WTC11 (cell line): ENCODE measurements around the gene LAMTOR1. TPM values are rescaled to one million over a fixed set of nuclear protein-coding genes. Genes with fewer than 3 reads are reported as not detected.

Source experiments
- AR ChIP-seq: fragments of 250-450 bp; sonication (Bioruptor Pico); IDR thresholded peaks from 2 replicates; pipeline ENCODE4 v1.9.0; 2021; ENCODE audit warnings: mild to moderate bottlenecking
- EMX1 ChIP-seq: fragments of 250-450 bp; sonication (Bioruptor Pico); IDR thresholded peaks from 2 replicates; pipeline ENCODE4 v1.8.0; 2021; ENCODE audit warnings: mild to moderate bottlenecking
- FOXJ3 ChIP-seq: sonication (generic); formaldehyde crosslinking; IDR thresholded peaks from 2 replicates; pipeline ENCODE4 v1.9.0; 2021; ENCODE audit warnings: missing genetic modification reagents, mild to moderate bottlenecking, borderline replicate concordance
- FOXP1 ChIP-seq: sonication (generic); formaldehyde crosslinking; IDR thresholded peaks from 2 replicates; pipeline ENCODE4 v1.8.0; 2022; ENCODE audit warnings: missing genetic modification reagents, mild to moderate bottlenecking, moderate library complexity, borderline replicate concordance
- FOXP4 ChIP-seq: sonication (generic); formaldehyde crosslinking; IDR thresholded peaks from 2 replicates; pipeline ENCODE4 v1.8.0; 2022; ENCODE audit warnings: mild to moderate bottlenecking, missing genetic modification reagents
- TEAD1 ChIP-seq: sonication (generic); formaldehyde crosslinking; IDR thresholded peaks from 2 replicates; pipeline ENCODE4 v1.8.0; 2022; ENCODE audit warnings: mild to moderate bottlenecking, missing genetic modification reagents
- TP53 ChIP-seq: sonication (generic); formaldehyde crosslinking; IDR thresholded peaks from 2 replicates; pipeline ENCODE4 v1.8.1; 2023; ENCODE audit warnings: mild to moderate bottlenecking, missing genetic modification reagents
- ZMAT4 ChIP-seq: fragments of 250-450 bp; sonication (Bioruptor Pico); IDR thresholded peaks from 2 replicates; pipeline ENCODE4 v1.9.0; 2021; ENCODE audit warnings: mild to moderate bottlenecking
- ZNF263 ChIP-seq: sonication (generic); formaldehyde crosslinking; IDR thresholded peaks from 2 replicates; pipeline ENCODE4 v1.8.1; 2022; ENCODE audit warnings: low read depth, mild to moderate bottlenecking, moderate library complexity, missing genetic modification reagents
- ZNF396 ChIP-seq: fragments of 250-450 bp; sonication (Bioruptor Pico); IDR thresholded peaks from 2 replicates; pipeline ENCODE4 v1.8.0; 2021; ENCODE audit warnings: mild to moderate bottlenecking, moderate library complexity, borderline replicate concordance
- ZNF423 ChIP-seq: fragments of 250-450 bp; sonication (Bioruptor Pico); IDR thresholded peaks from 2 replicates; pipeline ENCODE4 v2.1.2; 2022; ENCODE audit warnings: mild to moderate bottlenecking, moderate library complexity
- total RNA-seq: library from RNA; stranded (reverse); gene quantifications from 3 replicates; pipeline ENCODE4 v1.2.3, GENCODE V29; 2021
- TF ChIP-seq, protein P1 (sequence below): sonication (generic); formaldehyde crosslinking; IDR thresholded peaks from 2 replicates; pipeline ENCODE4 v1.8.1; 2023; ENCODE audit warnings: mild to moderate bottlenecking, missing genetic modification reagents, moderate library complexity
- TF ChIP-seq, protein P2 (sequence below): sonication (generic); formaldehyde crosslinking; IDR thresholded peaks from 2 replicates; pipeline ENCODE4 v1.8.0; 2023; ENCODE audit warnings: missing genetic modification reagents, mild to moderate bottlenecking, borderline replicate concordance
- TF ChIP-seq, protein P3 (sequence below): fragments of 250-450 bp; sonication (Bioruptor Pico); IDR thresholded peaks from 2 replicates; pipeline ENCODE4 v1.8.0; 2021; ENCODE audit warnings: mild to moderate bottlenecking
- TF ChIP-seq, protein P4 (sequence below): sonication (generic); formaldehyde crosslinking; IDR thresholded peaks from 2 replicates; pipeline ENCODE4 v1.8.1; 2023; ENCODE audit warnings: mild to moderate bottlenecking, missing genetic modification reagents, moderate library complexity
- TF ChIP-seq, protein P5 (sequence below): sonication (generic); formaldehyde crosslinking; IDR thresholded peaks from 2 replicates; pipeline ENCODE4 v1.8.0; 2023; ENCODE audit warnings: mild to moderate bottlenecking, missing genetic modification reagents
- TF ChIP-seq, protein P6 (sequence below): sonication (generic); formaldehyde crosslinking; IDR thresholded peaks from 2 replicates; pipeline ENCODE4 v1.8.1; 2022; ENCODE audit warnings: low read depth, mild to moderate bottlenecking, moderate library complexity, missing genetic modification reagents, borderline replicate concordance

LAMTOR1 gene
- total RNA-seq, 1 experiment from 2014 or later = 79.4 TPM

DNA sequence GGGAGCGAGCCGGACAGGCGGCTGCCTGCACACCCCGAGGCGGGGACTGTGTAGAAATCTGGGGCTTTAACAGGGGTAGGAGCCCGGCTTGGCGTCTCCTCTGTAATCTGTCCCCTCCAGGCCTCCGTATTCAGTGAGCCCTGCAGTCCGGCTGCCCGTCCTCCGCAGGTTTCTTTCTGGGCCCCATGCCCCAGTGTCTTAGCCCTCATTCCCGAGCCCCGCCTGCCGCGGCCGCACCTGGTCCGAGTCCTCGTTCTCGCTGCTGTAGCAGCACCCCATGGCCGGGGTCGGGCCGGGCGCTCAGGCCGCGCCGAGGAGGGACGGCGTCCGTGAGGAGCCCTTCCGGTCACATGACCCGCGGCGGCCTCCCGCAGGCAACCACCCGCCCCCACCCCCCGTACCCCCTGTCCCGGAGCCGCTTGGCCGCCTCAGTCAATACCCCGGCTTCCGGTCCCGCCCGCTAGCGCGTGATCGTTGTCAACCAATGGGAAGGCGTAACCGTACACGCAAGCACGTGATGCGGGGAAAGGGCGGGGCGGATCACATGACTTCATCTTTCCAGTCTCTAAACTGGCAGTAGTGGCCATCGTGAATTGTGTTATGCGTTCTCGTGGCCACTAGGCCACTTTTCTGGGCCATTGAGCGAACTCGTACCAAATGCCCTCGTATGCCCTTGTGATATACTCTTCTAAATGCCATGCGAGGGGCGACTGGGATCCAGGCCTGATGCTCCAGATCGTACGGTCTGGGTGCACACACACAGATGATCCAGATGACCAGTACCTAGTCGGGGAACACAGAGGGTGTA is at the start of gene LAMTOR1 (continued):
- TF ChIP-seq AR (CRISPR knock-in tag) (no peak), TP53 (CRISPR knock-in tag) (no peak), FOXJ3 (CRISPR knock-in tag) (no peak), FOXP1 (CRISPR knock-in tag) (0 out of 2 replicates have a peak, but pooled peaks have one; percentile 37), ZMAT4 (CRISPR knock-in tag) (no peak), ZNF423 (CRISPR knock-in tag) (no peak), EMX1 (CRISPR knock-in tag) (no peak), FOXP4 (CRISPR knock-in tag) (no peak; the same call in 1 of the 2 replicates), TEAD1 (peak; percentile 52; the same call in 1 of the 2 replicates), ZNF396 (CRISPR knock-in tag) (no peak), ZNF263 (CRISPR knock-in tag) (no peak)
- TF ChIP-seq, protein P1, sequence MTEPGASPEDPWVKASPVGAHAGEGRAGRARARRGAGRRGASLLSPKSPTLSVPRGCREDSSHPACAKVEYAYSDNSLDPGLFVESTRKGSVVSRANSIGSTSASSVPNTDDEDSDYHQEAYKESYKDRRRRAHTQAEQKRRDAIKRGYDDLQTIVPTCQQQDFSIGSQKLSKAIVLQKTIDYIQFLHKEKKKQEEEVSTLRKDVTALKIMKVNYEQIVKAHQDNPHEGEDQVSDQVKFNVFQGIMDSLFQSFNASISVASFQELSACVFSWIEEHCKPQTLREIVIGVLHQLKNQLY (CRISPR knock-in tag) = no peak
- TF ChIP-seq, protein P2, sequence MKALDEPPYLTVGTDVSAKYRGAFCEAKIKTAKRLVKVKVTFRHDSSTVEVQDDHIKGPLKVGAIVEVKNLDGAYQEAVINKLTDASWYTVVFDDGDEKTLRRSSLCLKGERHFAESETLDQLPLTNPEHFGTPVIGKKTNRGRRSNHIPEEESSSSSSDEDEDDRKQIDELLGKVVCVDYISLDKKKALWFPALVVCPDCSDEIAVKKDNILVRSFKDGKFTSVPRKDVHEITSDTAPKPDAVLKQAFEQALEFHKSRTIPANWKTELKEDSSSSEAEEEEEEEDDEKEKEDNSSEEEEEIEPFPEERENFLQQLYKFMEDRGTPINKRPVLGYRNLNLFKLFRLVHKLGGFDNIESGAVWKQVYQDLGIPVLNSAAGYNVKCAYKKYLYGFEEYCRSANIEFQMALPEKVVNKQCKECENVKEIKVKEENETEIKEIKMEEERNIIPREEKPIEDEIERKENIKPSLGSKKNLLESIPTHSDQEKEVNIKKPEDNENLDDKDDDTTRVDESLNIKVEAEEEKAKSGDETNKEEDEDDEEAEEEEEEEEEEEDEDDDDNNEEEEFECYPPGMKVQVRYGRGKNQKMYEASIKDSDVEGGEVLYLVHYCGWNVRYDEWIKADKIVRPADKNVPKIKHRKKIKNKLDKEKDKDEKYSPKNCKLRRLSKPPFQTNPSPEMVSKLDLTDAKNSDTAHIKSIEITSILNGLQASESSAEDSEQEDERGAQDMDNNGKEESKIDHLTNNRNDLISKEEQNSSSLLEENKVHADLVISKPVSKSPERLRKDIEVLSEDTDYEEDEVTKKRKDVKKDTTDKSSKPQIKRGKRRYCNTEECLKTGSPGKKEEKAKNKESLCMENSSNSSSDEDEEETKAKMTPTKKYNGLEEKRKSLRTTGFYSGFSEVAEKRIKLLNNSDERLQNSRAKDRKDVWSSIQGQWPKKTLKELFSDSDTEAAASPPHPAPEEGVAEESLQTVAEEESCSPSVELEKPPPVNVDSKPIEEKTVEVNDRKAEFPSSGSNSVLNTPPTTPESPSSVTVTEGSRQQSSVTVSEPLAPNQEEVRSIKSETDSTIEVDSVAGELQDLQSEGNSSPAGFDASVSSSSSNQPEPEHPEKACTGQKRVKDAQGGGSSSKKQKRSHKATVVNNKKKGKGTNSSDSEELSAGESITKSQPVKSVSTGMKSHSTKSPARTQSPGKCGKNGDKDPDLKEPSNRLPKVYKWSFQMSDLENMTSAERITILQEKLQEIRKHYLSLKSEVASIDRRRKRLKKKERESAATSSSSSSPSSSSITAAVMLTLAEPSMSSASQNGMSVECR (CRISPR knock-in tag) = no peak
- TF ChIP-seq, protein P3, sequence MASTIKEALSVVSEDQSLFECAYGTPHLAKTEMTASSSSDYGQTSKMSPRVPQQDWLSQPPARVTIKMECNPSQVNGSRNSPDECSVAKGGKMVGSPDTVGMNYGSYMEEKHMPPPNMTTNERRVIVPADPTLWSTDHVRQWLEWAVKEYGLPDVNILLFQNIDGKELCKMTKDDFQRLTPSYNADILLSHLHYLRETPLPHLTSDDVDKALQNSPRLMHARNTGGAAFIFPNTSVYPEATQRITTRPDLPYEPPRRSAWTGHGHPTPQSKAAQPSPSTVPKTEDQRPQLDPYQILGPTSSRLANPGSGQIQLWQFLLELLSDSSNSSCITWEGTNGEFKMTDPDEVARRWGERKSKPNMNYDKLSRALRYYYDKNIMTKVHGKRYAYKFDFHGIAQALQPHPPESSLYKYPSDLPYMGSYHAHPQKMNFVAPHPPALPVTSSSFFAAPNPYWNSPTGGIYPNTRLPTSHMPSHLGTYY = 0 out of 2 replicates have a peak, but pooled peaks have one; percentile 19
- TF ChIP-seq, protein P4, sequence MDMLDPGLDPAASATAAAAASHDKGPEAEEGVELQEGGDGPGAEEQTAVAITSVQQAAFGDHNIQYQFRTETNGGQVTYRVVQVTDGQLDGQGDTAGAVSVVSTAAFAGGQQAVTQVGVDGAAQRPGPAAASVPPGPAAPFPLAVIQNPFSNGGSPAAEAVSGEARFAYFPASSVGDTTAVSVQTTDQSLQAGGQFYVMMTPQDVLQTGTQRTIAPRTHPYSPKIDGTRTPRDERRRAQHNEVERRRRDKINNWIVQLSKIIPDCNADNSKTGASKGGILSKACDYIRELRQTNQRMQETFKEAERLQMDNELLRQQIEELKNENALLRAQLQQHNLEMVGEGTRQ (CRISPR knock-in tag) = peak; percentile 98
- TF ChIP-seq, protein P5, sequence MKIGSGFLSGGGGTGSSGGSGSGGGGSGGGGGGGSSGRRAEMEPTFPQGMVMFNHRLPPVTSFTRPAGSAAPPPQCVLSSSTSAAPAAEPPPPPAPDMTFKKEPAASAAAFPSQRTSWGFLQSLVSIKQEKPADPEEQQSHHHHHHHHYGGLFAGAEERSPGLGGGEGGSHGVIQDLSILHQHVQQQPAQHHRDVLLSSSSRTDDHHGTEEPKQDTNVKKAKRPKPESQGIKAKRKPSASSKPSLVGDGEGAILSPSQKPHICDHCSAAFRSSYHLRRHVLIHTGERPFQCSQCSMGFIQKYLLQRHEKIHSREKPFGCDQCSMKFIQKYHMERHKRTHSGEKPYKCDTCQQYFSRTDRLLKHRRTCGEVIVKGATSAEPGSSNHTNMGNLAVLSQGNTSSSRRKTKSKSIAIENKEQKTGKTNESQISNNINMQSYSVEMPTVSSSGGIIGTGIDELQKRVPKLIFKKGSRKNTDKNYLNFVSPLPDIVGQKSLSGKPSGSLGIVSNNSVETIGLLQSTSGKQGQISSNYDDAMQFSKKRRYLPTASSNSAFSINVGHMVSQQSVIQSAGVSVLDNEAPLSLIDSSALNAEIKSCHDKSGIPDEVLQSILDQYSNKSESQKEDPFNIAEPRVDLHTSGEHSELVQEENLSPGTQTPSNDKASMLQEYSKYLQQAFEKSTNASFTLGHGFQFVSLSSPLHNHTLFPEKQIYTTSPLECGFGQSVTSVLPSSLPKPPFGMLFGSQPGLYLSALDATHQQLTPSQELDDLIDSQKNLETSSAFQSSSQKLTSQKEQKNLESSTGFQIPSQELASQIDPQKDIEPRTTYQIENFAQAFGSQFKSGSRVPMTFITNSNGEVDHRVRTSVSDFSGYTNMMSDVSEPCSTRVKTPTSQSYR (CRISPR knock-in tag) = 0 out of 2 replicates have a peak, but pooled peaks have one; percentile 22
- TF ChIP-seq, protein P6, sequence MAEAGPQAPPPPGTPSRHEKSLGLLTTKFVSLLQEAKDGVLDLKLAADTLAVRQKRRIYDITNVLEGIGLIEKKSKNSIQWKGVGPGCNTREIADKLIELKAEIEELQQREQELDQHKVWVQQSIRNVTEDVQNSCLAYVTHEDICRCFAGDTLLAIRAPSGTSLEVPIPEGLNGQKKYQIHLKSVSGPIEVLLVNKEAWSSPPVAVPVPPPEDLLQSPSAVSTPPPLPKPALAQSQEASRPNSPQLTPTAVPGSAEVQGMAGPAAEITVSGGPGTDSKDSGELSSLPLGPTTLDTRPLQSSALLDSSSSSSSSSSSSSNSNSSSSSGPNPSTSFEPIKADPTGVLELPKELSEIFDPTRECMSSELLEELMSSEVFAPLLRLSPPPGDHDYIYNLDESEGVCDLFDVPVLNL = no peak
